ENCODE results near the gene A3GALT2. TPM values are rescaled to one million over a fixed set of nuclear protein-coding genes. Genes with fewer than 3 reads are reported as not detected.

Gene A3GALT2
- total RNA-seq, 1 experiment from 2014 or later = not detected

DNA sequence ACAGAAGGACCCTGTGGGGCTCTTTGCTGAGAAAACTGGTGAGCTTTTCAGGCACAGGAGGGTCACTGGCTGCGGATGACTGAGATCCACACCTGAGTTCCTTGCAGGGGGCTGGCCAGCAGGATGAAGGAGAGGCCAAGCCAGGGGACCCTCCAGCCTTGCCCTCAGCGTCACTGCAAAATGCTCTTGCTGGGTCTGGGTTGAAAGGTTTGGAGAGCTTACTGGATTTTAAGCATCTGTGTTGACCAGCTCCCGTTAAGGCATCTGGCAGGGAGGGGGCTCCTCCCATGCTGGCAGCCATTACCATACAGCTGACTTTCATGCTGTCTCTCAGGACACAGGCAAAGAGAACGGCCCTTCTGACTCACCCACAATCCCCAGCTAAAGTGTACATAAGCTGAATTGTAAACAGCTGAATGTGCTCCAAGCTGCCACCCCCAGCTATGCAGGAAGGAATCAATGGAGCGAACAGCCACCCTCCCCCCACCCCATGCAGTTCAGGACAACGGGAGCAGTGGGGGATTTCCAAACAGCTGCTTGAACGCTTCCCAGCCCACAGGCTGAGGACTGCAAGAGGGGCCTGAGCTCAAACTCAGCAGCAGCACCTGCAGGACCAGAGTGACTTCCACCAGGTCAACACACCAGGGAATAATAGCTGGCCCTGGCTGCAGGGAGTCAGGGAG lies 21.3 kb upstream of the A3GALT2 start:
- Histone ChIP-seq H3K27ac (ENCODE audit: low read length) (peak overlapping the region; percentile 93), H3K27me3 (ENCODE audit: control insufficient read depth, insufficient read depth, low read length) (no peaks in the 10 kb centered on the region), H3K4me1 (ENCODE audit: control insufficient read depth, insufficient read depth, low read length) (peaks cover 99% of the 10 kb centered on the region), H3K9me3 (ENCODE audit: control insufficient read depth, insufficient read depth, low read depth, low read length) (no peaks in the 10 kb centered on the region), H3K36me3 (ENCODE audit: control insufficient read depth, insufficient read depth, low read length) (peaks cover 7% of the 10 kb centered on the region; the same call in 1 of the 2 replicates), H3K4me3 (ENCODE audit: low read depth in 2 of 2, low read length in 2 of 2) (peak overlapping the region in 1 of 2 experiments; percentile 26; a peak in 2 of 4 replicates)
- intact Hi-C loops (cut with micrococcal nuclease; ENCODE audit: unreplicated experiment) (no loop called here), in situ Hi-C loops (cut with HindIII; ENCODE audit: low pct_unique_long_range_greater_than_20kb, low sequenced_read_pairs) (no loop called here)
- DNase-seq (ENCODE audit: low read depth, low spot score) (peak; percentile 91), ATAC-seq (peak; percentile 88)
- BruUV-seq (replicated peaks) = no TSS peak
- TF ChIP-seq TCF7L2 (IDR thresholded peaks at IDR 0.05; ENCODE audit: low read depth, low read length) (peak; percentile 85), POLR2AphosphoS5 (IDR thresholded peaks at IDR 0.05; ENCODE audit: low read depth, low read length) (peak; percentile 94), SIN3A (IDR thresholded peaks at IDR 0.05; ENCODE audit: borderline replicate concordance, insufficient read depth, low read depth, low read length) (peak; percentile 95; the same call in 1 of the 2 replicates)
- TF ChIP-seq, protein P1, sequence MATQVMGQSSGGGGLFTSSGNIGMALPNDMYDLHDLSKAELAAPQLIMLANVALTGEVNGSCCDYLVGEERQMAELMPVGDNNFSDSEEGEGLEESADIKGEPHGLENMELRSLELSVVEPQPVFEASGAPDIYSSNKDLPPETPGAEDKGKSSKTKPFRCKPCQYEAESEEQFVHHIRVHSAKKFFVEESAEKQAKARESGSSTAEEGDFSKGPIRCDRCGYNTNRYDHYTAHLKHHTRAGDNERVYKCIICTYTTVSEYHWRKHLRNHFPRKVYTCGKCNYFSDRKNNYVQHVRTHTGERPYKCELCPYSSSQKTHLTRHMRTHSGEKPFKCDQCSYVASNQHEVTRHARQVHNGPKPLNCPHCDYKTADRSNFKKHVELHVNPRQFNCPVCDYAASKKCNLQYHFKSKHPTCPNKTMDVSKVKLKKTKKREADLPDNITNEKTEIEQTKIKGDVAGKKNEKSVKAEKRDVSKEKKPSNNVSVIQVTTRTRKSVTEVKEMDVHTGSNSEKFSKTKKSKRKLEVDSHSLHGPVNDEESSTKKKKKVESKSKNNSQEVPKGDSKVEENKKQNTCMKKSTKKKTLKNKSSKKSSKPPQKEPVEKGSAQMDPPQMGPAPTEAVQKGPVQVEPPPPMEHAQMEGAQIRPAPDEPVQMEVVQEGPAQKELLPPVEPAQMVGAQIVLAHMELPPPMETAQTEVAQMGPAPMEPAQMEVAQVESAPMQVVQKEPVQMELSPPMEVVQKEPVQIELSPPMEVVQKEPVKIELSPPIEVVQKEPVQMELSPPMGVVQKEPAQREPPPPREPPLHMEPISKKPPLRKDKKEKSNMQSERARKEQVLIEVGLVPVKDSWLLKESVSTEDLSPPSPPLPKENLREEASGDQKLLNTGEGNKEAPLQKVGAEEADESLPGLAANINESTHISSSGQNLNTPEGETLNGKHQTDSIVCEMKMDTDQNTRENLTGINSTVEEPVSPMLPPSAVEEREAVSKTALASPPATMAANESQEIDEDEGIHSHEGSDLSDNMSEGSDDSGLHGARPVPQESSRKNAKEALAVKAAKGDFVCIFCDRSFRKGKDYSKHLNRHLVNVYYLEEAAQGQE (IDR thresholded peaks at IDR 0.05; ENCODE audit: insufficient read depth in 1 of 2, low read depth in 2 of 2, low read length in 1 of 2) = 0 out of 4 replicates have a peak, but pooled peaks of 1 of the 2 experiments have one; percentile 24
- TF ChIP-seq, protein P2, sequence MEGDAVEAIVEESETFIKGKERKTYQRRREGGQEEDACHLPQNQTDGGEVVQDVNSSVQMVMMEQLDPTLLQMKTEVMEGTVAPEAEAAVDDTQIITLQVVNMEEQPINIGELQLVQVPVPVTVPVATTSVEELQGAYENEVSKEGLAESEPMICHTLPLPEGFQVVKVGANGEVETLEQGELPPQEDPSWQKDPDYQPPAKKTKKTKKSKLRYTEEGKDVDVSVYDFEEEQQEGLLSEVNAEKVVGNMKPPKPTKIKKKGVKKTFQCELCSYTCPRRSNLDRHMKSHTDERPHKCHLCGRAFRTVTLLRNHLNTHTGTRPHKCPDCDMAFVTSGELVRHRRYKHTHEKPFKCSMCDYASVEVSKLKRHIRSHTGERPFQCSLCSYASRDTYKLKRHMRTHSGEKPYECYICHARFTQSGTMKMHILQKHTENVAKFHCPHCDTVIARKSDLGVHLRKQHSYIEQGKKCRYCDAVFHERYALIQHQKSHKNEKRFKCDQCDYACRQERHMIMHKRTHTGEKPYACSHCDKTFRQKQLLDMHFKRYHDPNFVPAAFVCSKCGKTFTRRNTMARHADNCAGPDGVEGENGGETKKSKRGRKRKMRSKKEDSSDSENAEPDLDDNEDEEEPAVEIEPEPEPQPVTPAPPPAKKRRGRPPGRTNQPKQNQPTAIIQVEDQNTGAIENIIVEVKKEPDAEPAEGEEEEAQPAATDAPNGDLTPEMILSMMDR (IDR thresholded peaks at IDR 0.05) = no peak
- ChIA-PET POLR2A (interaction anchor here (0.6 to 0.8 kb wide), 2 partner anchors 243 to 1630 kb away, joined by 3 to 6 read pairs; no protein-coding TSS in a partner anchor), CTCF (interaction anchor here (0.6 kb wide), 1 partner anchor 1370 kb away, joined by 8 read pairs; no protein-coding TSS in a partner anchor)

DNA sequence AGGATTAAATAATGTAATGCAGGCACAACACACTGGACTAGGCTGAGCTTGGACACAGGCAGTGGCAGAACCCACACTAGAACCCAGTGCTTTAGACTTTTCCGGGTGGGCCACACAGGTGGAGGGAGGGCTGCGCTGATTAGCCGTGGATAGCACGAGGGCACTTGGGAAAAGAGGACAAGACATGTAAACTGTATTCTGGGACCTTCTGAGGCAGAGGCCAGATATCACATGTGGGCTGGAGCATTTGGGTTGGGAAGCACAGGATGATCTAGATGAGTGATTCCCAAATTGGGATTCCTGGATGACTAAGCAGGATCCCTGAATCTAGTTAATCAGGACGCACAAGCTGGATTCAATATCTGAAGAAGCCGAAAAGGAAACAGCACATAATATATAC lies 20.3 kb upstream of the A3GALT2 start:
- intact Hi-C loops (cut with micrococcal nuclease; ENCODE audit: unreplicated experiment) = no loop called here
- Histone ChIP-seq H3K27ac (ENCODE audit: low read length) (peak overlapping the region; percentile 93), H3K4me3 (ENCODE audit: low read depth in 2 of 2, low read length in 2 of 2) (no peak overlapping the region), H3K9me3 (ENCODE audit: control insufficient read depth, insufficient read depth, low read depth, low read length) (no peaks in the 10 kb centered on the region), H3K36me3 (ENCODE audit: control insufficient read depth, insufficient read depth, low read length) (peaks cover 7% of the 10 kb centered on the region; the same call in 1 of the 2 replicates), H3K4me1 (ENCODE audit: control insufficient read depth, insufficient read depth, low read length) (peaks cover 98% of the 10 kb centered on the region), H3K27me3 (ENCODE audit: control insufficient read depth, insufficient read depth, low read length) (no peaks in the 10 kb centered on the region)
- in situ Hi-C loops (cut with HindIII; ENCODE audit: low pct_unique_long_range_greater_than_20kb, low sequenced_read_pairs) = no loop called here
- DNase-seq (ENCODE audit: low read depth, low spot score) = no peak
- CTCF ChIA-PET = no interaction called here
- ATAC-seq = no peak
- TF ChIP-seq TCF7L2 (IDR thresholded peaks at IDR 0.05; ENCODE audit: low read depth, low read length) = no peak
- TF ChIP-seq, protein P2 (IDR thresholded peaks at IDR 0.05) = no peak
- no peak for TF ChIP-seq POLR2AphosphoS5 (IDR thresholded peaks at IDR 0.05; ENCODE audit: low read depth, low read length)
- TF ChIP-seq SIN3A (IDR thresholded peaks at IDR 0.05; ENCODE audit: borderline replicate concordance, insufficient read depth, low read depth, low read length) = no peak
- TF ChIP-seq, protein P1 (IDR thresholded peaks at IDR 0.05; ENCODE audit: insufficient read depth in 1 of 2, low read depth in 2 of 2, low read length in 1 of 2) = no peak
- POLR2A ChIA-PET = no interaction called here
- BruUV-seq (replicated peaks) = no TSS peak
